ENCODE results near the gene FAM187B. TPM values are rescaled to one million over a fixed set of nuclear protein-coding genes. Genes with fewer than 3 reads are reported as not detected.

Gene FAM187B
- total and polyA plus RNA-seq, 2 experiments from 2014 or later, result 0.23 TPM; not detected in 1

GRCh38 chr19:35205733-35206323 is 22.7 kb downstream of the FAM187B start (continued):
- TF ChIP-seq EZH2 (IDR thresholded peaks at IDR 0.05; ENCODE audit: low read depth, unreplicated experiment), result no peak

- H3K4me1 ChIP-seq (ENCODE audit: insufficient read depth), result peaks cover 28% of the 10 kb centered on the region
- no peaks in the 10 kb centered on the region for H3K27me3 ChIP-seq (ENCODE audit: insufficient read depth)
- peak overlapping the region; percentile 83; the same call in 1 of the 2 replicates for H3K27ac ChIP-seq (ENCODE audit: low read depth)
- no peaks in the 10 kb centered on the region for H3K79me2 ChIP-seq (replicated peaks; ENCODE audit: insufficient read depth)
- Mint-ChIP-seq H3K4me3 (no peak overlapping the region; the same call in 2 of the 3 replicates), H3K36me3 (ENCODE audit: low read depth) (peaks cover 5% of the 10 kb centered on the region), H3K4me1 (peaks cover 47% of the 10 kb centered on the region), H3K9me3 (peaks cover 8% of the 10 kb centered on the region), H3K27me3 (ENCODE audit: insufficient read depth, low read depth, poor library complexity) (peaks cover 3% of the 10 kb centered on the region), H3K27ac (peak overlapping the region; percentile 18; the same call in 1 of the 2 replicates)
- ATAC-seq (peak; percentile 8; the same call in 2 of the 3 replicates), DNase-seq (ENCODE audit: low spot score) (peak; percentile 64)
- peak overlapping the region; percentile 87; the same call in 1 of the 2 replicates for H2AFZ ChIP-seq
- H3K36me3 ChIP-seq (ENCODE audit: insufficient read depth), result no peaks in the 10 kb centered on the region
- H4K20me1 ChIP-seq (replicated peaks; ENCODE audit: insufficient read depth), result no peaks in the 10 kb centered on the region
- peak overlapping the region; percentile 67 for H3K4me2 ChIP-seq
- H3F3A ChIP-seq (replicated peaks; ENCODE audit: low read depth), result peaks cover 4% of the 10 kb centered on the region; the same call in 1 of the 2 replicates
- TF ChIP-seq ZNF462 (CRISPR knock-in tag; IDR thresholded peaks at IDR 0.05) (0 out of 2 replicates have a peak, but pooled peaks have one; percentile 5), POLR2AphosphoS5 (IDR thresholded peaks at IDR 0.05; ENCODE audit: low read depth) (no peak)
- peaks cover 9% of the 10 kb centered on the region; the same call in 1 of the 2 replicates for H3K9me2 ChIP-seq (ENCODE audit: insufficient read depth)
- 0 out of 2 replicates have a peak overlapping the region, but pooled peaks have one; percentile 24 for H3K4me3 ChIP-seq
Measured at GRCh38 chr19:35204799-35205732, 23.5 kb downstream of the FAM187B start.
